NCI-H510A (cell line): ENCODE measurements around the gene IGF2BP1.
"Not testable (repeated sequence)": the region's sequence is repeated elsewhere in the genome, so short reads cannot be mapped to it uniquely, and the experiment has no call there.

Experiments
- DNase-seq: peaks from one replicate; lab custom pipeline; 2025; lab: John Stamatoyannopoulos, UW

Gene IGF2BP1

DNA sequence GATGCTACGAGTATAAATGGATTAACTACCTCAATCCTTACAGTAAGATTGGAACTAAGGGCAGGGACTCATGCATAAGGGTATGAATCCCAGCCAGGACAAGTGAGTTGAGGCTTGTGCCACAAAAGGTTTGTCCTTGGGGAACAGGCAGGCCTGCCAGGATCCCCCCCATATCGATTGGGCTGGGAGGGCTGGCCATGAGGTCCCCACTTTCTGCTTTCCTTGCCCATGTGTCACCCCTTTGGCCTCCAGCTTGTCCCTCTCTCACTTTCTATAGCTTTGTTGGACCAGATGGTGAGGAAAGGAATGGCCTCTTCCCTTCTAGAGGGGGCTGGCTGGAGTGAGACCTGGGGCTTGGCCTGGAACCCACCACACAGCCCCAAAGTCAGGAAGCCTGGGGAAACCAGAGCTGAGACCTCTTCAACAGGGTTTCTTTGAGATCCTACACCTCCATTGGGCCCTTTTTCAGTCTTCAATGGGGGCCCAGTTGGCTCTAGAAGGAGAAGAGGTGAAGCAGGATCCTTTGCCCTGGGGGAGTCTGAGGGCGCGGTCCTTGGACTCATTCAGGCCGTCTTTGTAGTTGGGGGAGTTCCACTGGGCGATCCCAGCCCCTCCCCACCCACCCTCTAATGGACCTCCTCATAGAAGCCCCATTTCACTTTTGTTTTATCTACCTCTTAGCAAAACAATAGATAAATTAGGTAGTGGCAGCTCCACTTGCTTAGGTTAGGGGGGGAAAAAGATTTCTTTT lies 57.3 kb downstream of the IGF2BP1 start:
- no peak for DNase-seq

DNA sequence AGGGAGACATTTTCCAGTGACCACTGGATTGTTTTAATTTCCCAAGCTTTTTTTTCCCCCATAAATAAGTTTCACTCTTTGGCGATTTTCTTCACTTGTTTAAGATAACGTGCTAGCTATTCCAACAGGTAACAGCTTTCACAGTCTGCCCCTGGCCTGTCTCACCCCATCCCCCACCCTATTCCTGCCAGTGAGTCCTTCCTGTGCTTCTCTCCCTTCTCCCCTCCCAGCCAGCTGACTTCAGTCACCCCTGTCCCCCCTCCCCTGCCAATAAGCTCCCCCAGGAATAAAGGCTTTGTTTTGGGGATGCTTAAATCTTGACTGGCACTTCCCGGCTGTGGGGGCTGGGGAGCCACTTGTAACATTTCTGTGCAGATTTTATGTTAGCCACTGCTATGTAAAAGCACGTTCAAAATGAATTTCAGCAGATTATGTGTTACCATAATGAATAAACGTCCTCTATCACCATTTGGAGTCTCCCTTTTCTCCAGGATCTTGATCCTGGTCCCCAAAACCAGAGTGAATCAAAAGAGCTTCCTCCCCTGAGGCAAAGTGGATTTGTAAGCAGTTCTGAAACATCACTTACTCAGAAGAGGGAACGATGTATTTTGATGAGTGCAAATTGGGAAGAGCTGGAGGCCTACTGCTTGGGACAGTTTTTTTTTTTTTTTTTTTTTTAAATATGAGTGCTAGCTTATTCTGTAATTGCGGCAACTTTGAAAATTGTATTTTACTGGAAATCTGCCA lies 58.2 kb downstream of the IGF2BP1 start:
- no peak for DNase-seq

DNA sequence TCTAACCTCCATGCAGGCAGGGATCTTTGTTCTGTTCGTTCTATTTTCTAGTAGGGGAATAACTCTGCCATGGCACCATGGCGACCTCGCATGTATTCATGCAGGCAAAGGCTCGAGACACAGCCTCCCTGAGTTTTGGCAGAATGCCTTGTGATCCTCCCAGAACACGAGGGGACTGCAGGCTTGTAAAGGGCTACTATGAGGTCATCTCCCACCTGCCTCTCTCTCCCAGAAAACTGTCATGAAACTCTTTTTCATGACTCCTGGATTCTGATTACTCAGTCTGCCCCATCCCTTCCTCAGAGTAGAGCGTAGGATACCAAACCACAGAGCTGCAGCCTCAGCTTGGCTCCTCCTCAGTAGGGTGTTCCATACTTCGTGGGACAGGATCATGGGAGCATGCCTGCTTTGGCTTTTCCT lies 64.3 kb downstream of the IGF2BP1 start:
- no peak for DNase-seq

DNA sequence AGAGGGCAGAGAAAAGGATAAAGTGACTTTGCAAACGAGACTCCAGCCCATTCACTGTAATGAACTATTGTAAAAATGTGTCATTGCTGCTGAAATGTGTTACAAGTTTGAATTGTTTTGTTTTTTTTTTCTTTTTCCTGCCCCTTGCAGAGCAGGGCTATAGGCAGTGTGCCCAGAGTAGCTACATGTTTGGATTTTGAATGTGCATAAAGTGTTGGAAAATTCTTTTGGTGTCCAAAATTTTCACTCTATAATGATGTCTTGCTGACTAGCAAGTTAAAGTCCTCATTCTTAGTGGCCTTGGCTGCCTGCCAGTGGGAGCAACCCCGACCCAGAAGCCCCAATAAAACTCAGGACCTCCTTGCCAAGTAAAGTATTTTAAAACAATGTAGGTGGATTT lies 66.5 kb downstream of the IGF2BP1 start:
- DNase-seq: no peak

GRCh38 chr17:49067163-49067562 lies 70.0 kb downstream of the IGF2BP1 start:
- no peak for DNase-seq

GRCh38 chr17:49069585-49070273 lies 72.5 kb downstream of the IGF2BP1 start:
- no peak for DNase-seq

GRCh38 chr17:49071106-49071505 lies 73.9 kb downstream of the IGF2BP1 start:
- no peak for DNase-seq

DNA sequence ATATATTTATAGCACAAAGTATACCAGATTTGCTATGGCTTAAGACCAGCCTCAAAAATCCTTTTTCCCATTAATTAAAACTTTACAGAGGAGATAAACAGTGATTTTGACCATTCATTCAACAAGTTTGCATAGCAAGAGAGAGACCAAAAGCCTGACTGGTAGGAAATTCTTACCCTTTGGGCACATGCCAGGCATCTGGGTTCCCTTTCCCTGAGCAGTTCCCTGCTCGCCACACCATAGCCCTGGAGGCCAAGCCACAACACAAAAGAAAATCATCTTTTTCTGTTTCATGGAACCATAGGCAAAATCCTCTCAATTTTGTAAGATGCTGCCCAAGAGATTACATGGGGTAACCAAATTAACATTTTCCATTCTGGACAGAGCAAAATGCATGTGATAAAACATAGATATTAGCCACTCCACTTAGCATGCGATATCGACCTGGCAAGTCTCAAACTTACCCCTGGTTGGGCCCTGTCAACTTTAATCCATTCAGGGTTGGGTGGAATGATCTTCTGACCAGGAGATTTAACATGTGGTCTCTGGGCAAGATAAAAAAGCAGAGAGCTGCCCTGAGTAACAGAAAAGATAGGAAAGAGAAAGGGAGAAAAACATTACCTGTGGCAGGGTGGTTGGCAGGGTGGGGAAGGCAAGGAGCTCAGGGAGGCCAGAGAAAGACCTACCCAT lies 77.8 kb downstream of the IGF2BP1 start:
- no peak for DNase-seq

- no peak for DNase-seq
Observed at GRCh38 chr17:49076573-49077384, 79.6 kb downstream of the IGF2BP1 start.

DNA sequence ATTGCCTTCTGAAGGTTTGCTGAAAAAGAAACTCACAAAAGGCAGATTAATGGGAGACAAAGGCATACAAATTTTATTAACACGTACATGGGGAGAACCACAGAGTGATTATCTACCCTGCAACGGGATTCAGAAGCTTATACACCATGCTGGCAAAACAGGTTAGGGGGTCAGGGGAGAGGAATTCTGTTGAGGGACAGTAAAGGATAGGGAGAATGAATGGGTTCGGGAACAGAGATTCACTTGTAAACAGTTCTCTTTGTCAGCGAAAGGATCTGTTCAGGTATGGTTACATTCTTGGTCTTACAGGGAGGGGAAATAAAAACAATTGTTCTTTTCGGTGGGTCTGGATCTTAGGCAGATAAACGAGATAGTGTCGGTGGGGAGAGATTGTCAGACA lies 81.1 kb downstream of the IGF2BP1 start:
- DNase-seq: no peak

GRCh38 chr17:49079840-49080663 lies 82.9 kb downstream of the IGF2BP1 start:
- no peak for DNase-seq

DNA sequence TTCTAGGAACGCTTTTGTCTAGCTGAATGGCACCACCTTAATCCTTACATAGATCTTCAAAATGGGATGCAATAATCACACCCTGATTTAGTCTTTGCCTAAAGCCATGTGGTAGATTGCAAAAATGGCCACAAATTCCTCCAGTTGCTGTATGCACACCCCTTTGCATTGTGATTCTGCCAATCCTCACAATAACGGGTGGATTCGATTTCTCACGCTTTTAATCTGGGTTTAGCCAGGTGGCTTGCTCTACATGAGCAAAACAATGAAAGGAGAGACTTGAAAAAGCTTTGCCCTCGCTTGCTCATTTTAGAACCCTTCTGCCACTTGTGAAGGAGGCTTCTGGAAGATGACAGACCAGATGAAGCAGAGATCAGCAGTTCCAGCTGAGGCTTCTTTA lies 85.0 kb downstream of the IGF2BP1 start:
- DNase-seq: no peak

GRCh38 chr17:49085046-49085445 lies 87.9 kb downstream of the IGF2BP1 start:
- not testable (repeated sequence) for DNase-seq

GRCh38 chr17:49085565-49086315 lies 88.6 kb downstream of the IGF2BP1 start:
- DNase-seq: no peak

GRCh38 chr17:49086316-49086605 lies 89.1 kb downstream of the IGF2BP1 start:
- DNase-seq: no peak

DNA sequence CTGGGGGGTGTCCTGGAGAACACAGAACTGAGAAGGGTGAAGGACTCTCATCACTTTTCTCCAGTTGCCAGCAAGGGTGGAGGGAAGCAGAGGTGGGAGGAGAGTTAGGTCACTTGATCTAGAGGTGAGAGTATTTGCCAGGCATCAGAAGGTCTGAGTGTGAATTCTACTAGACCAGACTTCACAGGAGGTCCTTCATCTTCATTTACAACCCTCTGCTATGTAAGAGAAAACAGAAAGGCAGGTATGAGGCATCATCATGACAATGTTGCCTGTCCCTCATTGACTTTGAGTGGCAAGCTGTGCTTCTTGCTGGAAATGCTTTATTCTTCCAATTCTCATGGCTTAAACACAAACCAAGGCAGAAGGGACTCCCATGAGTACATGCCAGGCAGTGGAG lies 89.5 kb downstream of the IGF2BP1 start:
- DNase-seq: no peak

GRCh38 chr17:49089094-49089493 lies 91.9 kb downstream of the IGF2BP1 start:
- DNase-seq: no peak

GRCh38 chr17:49090878-49091594 lies 93.9 kb downstream of the IGF2BP1 start:
- DNase-seq: no peak

DNA sequence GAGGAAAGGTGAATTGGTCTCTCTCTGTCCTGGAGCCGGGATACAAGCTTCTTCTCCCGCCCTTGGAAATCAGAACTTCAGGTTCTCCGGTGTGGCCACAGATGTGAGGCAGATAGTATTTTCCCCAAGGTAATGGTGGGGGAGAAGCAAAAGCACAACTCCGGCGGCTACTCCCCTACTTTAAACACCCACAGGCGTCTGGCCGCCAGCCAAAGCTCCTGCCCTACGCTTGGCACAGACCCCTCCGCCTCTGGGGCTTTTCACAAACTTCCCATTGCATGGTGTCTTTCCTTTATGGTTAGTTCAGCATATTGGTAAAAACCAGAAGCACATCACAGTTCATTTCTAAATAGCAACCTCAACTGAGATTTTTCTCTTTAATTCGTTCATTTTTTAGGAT lies 95.9 kb downstream of the IGF2BP1 start:
- DNase-seq: no peak
